Mesothelial cell of epicardium (in vitro differentiated cells): ENCODE data around the gene NOS1AP. TPM values are rescaled to one million over a fixed set of nuclear protein-coding genes. Genes with fewer than 3 reads are reported as not detected.

Experiments used
- DNase-seq, 2 experiments: peaks; one replicate each; pipeline ENCODE4 v3.0.0; 2021; ENCODE audit warnings: low spot score in 2 of 2; ENCODE audit not compliant: unreplicated experiment in 2 of 2
- H3K27ac Mint-ChIP-seq: 2 replicates; pipeline ENCODE4 v1.8.0; 2021; ENCODE audit warnings: mixed read lengths
- H3K27me3 Mint-ChIP-seq: 2 replicates; pipeline ENCODE4 v1.8.0; 2021; ENCODE audit warnings: low read depth, mixed read lengths
- H3K36me3 Mint-ChIP-seq: 2 replicates; pipeline ENCODE4 v1.8.0; 2021; ENCODE audit warnings: mixed read lengths
- H3K4me1 Mint-ChIP-seq: 2 replicates; pipeline ENCODE4 v1.8.0; 2021; ENCODE audit warnings: mixed read lengths
- H3K4me3 Mint-ChIP-seq: 2 replicates; pipeline ENCODE4 v1.8.0; 2021; ENCODE audit warnings: mild to moderate bottlenecking, moderate library complexity, mixed read lengths
- H3K9me3 Mint-ChIP-seq: 2 replicates; pipeline ENCODE4 v1.8.0; 2021; ENCODE audit warnings: mixed read lengths
- total RNA-seq: library from RNA; stranded (reverse); gene quantifications from 3 replicates; pipeline ENCODE4 v1.2.1, GENCODE V29; 2021
- TF ChIP-seq, protein P1 (sequence below): fragments of 200-600 bp; sonication (generic); IDR thresholded peaks from one replicate; pipeline ENCODE4 v1.5.0; 2021; ENCODE audit warnings: antibody characterized with exemption; ENCODE audit not compliant: unreplicated experiment

Gene NOS1AP
- total RNA-seq, 1 donor from 2014 or later, result 4.4 TPM

DNA sequence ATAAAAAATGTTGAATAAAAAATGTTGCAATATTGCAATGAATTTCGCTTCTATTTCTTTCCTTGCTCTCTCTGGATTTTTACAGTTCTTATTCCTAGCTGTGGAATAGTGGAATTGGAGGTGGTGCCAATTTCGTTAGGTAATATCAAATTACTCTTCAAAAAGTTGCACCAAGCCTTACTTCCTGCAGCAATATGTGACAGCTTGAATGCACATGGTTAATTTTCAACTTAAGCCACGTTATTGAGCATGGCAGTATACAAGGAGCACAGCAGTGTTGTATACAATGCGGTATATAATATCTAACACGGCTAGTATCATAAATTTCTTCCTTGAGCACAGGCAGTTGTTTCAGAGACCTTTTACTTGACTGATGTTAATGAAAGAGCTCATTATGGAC lies 152.5 kb downstream of the NOS1AP start:
- no peak overlapping the region for H3K27ac Mint-ChIP-seq
- TF ChIP-seq, protein P1, sequence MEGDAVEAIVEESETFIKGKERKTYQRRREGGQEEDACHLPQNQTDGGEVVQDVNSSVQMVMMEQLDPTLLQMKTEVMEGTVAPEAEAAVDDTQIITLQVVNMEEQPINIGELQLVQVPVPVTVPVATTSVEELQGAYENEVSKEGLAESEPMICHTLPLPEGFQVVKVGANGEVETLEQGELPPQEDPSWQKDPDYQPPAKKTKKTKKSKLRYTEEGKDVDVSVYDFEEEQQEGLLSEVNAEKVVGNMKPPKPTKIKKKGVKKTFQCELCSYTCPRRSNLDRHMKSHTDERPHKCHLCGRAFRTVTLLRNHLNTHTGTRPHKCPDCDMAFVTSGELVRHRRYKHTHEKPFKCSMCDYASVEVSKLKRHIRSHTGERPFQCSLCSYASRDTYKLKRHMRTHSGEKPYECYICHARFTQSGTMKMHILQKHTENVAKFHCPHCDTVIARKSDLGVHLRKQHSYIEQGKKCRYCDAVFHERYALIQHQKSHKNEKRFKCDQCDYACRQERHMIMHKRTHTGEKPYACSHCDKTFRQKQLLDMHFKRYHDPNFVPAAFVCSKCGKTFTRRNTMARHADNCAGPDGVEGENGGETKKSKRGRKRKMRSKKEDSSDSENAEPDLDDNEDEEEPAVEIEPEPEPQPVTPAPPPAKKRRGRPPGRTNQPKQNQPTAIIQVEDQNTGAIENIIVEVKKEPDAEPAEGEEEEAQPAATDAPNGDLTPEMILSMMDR, result no peak
- DNase-seq, result no peak
- no peaks in the 10 kb centered on the region for H3K36me3 Mint-ChIP-seq
- H3K9me3 Mint-ChIP-seq, result no peaks in the 10 kb centered on the region
- no peak overlapping the region for H3K4me3 Mint-ChIP-seq
- peaks cover 30% of the 10 kb centered on the region for H3K4me1 Mint-ChIP-seq
- no peaks in the 10 kb centered on the region for H3K27me3 Mint-ChIP-seq

DNA sequence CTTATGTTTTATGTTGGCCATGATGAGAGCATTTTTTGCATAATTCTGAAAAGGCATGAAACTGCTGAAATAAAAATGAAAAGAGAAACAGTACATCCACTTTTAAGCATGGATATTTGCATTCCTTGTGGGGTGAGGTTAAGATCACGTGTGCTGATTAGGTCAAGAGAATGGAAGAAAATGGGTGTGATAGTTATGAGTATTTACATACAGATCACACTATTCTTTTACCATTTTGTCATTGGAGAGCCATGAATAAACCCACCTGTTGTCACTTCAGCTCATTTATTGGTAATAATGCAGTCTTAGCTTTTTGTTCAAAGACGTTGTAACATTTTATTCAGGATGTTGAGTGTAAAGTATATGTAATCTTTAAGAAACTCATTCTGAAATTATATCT lies 153.2 kb downstream of the NOS1AP start:
- H3K4me3 Mint-ChIP-seq, result no peak overlapping the region
- H3K27ac Mint-ChIP-seq, result no peak overlapping the region
- H3K4me1 Mint-ChIP-seq, result peaks cover 27% of the 10 kb centered on the region
- TF ChIP-seq, protein P1, result no peak
- H3K36me3 Mint-ChIP-seq, result no peaks in the 10 kb centered on the region
- H3K27me3 Mint-ChIP-seq, result no peaks in the 10 kb centered on the region
- no peaks in the 10 kb centered on the region for H3K9me3 Mint-ChIP-seq
- DNase-seq, result no peak

DNA sequence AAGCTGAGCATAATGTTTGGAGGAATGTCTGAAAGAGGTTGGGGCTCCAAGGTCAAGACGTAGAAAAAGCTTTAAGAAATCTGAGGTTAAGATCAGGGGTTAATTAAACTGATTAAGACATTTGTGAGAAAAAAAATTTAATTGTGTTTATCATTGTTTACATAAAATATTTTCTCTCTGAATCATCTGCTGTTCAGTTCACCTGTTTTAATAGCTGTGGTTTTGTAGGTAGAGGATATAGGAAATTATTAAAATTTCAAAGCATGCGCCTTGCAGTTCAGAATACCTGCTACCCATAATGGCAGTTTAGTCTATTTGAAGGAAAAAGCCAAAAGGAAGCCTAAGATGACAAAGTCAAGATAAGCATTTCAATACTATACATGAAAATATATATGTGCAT lies 154.0 kb downstream of the NOS1AP start:
- Mint-ChIP-seq H3K36me3 (no peaks in the 10 kb centered on the region), H3K4me1 (peaks cover 20% of the 10 kb centered on the region), H3K9me3 (no peaks in the 10 kb centered on the region), H3K27ac (no peak overlapping the region), H3K27me3 (no peaks in the 10 kb centered on the region), H3K4me3 (no peak overlapping the region)
- TF ChIP-seq, protein P1, result no peak
- DNase-seq, result no peak

DNA sequence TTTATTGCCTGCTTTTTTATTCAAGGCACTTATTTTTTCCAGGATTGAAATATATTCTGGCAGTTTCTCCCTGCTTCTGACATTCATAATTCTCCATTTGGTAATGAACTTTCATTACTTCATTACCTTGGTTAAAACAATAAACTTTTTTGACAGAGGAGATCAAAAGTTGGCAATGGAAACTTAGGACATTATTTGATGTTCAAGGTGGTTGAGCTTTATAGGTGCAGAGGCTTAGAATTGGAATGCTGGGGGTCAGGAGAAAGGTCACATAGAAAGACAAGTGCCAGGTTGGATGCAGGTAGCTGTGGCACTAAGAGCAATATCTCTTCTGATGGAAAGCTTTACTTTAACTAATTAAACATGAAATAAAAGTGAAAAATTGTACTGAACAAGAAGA lies 154.8 kb downstream of the NOS1AP start:
- H3K27ac Mint-ChIP-seq, result no peak overlapping the region
- no peak for DNase-seq
- no peaks in the 10 kb centered on the region for H3K27me3 Mint-ChIP-seq
- TF ChIP-seq, protein P1, result no peak
- H3K4me1 Mint-ChIP-seq, result peaks cover 12% of the 10 kb centered on the region
- H3K4me3 Mint-ChIP-seq, result no peak overlapping the region
- no peaks in the 10 kb centered on the region for H3K36me3 Mint-ChIP-seq
- no peaks in the 10 kb centered on the region for H3K9me3 Mint-ChIP-seq

DNA sequence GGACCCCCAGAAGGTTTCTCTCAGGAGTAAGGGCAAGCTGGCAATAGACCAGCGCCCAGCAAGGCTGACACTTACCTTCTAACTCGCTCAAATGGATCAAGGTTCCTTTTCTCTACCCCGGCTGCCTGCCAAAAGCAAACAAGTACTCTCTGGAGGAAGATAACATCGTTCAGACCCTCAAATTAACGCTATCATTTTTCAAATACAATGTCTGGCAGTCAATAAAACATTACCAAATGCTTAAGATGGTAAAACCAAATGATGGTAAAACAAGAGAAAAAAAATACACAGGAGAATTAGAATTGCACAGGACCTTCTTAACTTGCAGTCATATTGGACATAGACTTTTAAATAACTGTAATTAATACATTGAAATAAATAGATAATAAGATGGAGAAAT lies 159.1 kb downstream of the NOS1AP start:
- Mint-ChIP-seq H3K27ac (no peak overlapping the region), H3K27me3 (no peaks in the 10 kb centered on the region), H3K9me3 (no peaks in the 10 kb centered on the region), H3K4me1 (peaks cover 3% of the 10 kb centered on the region), H3K4me3 (no peak overlapping the region), H3K36me3 (no peaks in the 10 kb centered on the region)
- TF ChIP-seq, protein P1, result no peak
- DNase-seq, result no peak

DNA sequence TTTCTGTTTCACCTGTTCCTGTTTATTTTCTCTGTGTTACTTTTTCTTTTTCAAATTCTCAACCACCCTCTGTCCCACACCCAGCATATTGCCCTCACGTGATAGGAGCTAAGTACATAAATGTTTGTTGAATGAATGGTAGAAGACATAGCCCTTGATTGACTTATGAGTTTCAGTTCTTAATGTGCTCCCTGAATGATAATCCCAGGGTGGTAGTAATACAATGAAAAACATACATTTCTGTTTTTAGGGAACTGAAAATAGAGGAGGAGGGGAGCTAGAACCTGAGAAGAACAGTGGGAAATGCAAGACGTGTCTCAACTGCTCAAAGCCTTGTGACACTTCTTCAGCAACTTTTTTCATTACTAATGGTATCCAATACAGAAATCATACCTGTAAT lies 160.1 kb downstream of the NOS1AP start:
- Mint-ChIP-seq H3K27ac (no peak overlapping the region), H3K4me1 (peaks cover 3% of the 10 kb centered on the region), H3K9me3 (no peaks in the 10 kb centered on the region), H3K36me3 (no peaks in the 10 kb centered on the region), H3K4me3 (no peak overlapping the region), H3K27me3 (no peaks in the 10 kb centered on the region)
- TF ChIP-seq, protein P1, result no peak
- no peak for DNase-seq
